Testis (tissue), 3 donors: ENCODE data around the gene LTBP1. TPM values are rescaled to one million over a fixed set of nuclear protein-coding genes. Genes with fewer than 3 reads are reported as not detected.
"Not testable (repeated sequence)": the region's sequence is repeated elsewhere in the genome, so short reads cannot be mapped to it uniquely, and the experiment has no call there.

Experiments
- DNase-seq: peaks from one replicate; pipeline ENCODE4 v3.0.0-alpha.2; 2019
- H3K27ac ChIP-seq, 2 donors: fragments of 200-600 bp; sonication (generic); one replicate each; pipeline ENCODE4 v1.5.1; 2019
- H3K27me3 ChIP-seq: fragments of 200-600 bp; sonication (generic); one replicate; pipeline ENCODE4 v1.5.1; 2019
- H3K36me3 ChIP-seq: fragments of 200-600 bp; sonication (generic); one replicate; pipeline ENCODE4 v1.5.1; 2017; ENCODE audit warnings: low read depth; ENCODE audit errors: missing control alignments
- H3K4me1 ChIP-seq: fragments of 200-600 bp; sonication (generic); one replicate; pipeline ENCODE4 v1.5.1; 2019
- H3K4me3 ChIP-seq, 2 donors: fragments of 200-600 bp; sonication (generic); one replicate each; pipeline ENCODE4 v1.5.1; 2017 to 2019
- H3K9me3 ChIP-seq: fragments of 200-600 bp; sonication (generic); one replicate; pipeline ENCODE4 v1.5.1; 2017
- CTCF ChIP-seq, 3 experiments: fragments of 450-650 bp in 2 of 3; fragments of 200-600 bp in 1 of 3; sonication (generic) in 1 of 3; IDR thresholded peaks; one replicate each; pipeline ENCODE4 v1.5.1; 2016 to 2019; ENCODE audit warnings: antibody characterized with exemption in 3 of 3, mild to moderate bottlenecking in 2 of 3, moderate library complexity in 1 of 3
- POLR2A ChIP-seq: fragments of 450-650 bp; IDR thresholded peaks from one replicate; pipeline ENCODE4 v1.6.1; 2017; ENCODE audit warnings: antibody characterized with exemption, mild to moderate bottlenecking, moderate library complexity
- WGBS, 2 donors: methylation state at CpG; one replicate each; pipeline ENCODE4 v1.1.5; 2018; 5-methylcytosine and 5-hydroxymethylcytosine counted together
- intact Hi-C: fragments of 100-400 bp; cut with DNase I; formaldehyde crosslinking; loops from one replicate; pipeline ENCODE4 v1.15.1; 2023; ENCODE audit warnings: low total_unique reads
- polyA plus RNA-seq: library from polyadenylated mRNA; stranded (reverse); fragments of 350-450 nt; fragmentation: Illumina TruSeq; extraction: RNeasy Lipid Tissue Mini Kit (QIAGEN cat#74804); gene quantifications from one replicate; pipeline ENCODE4 v1.2.3, GENCODE V29; 2014; ENCODE audit warnings: low read depth, low replicate concordance; ENCODE audit not compliant: insufficient read depth
- total RNA-seq, 2 donors: library from RNA; depleted of rRNA; stranded (reverse); fragments of >200 nt; gene quantifications; one replicate each; pipeline ENCODE4 v1.2.3, GENCODE V29; 2016

Gene LTBP1
- total and polyA plus RNA-seq, 3 donors from 2014 or later: 39.6 to 51.5 (median 44.0) TPM

DNA sequence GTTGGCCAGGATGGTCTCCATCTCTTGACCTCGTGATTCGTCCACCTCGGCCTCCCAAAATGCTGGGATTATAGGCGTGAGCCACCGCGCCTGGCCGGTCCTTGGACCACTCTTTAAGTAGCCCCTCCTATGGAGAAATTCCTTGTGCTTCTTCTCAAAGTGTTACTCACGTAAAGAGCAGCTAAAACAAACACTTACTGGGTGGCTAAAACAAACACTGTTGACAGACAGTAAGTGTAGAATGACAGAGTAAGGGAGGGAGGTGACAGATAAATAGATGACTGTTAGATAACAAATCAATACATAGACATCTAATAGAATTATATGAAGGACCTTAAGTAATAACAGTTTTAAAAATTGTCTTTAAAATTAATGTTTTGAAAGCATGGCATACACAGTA is 488.8 kb downstream of the LTBP1 start:
- no peak overlapping the region for H3K27ac ChIP-seq
- TF ChIP-seq CTCF (IDR thresholded peaks at IDR 0.05) (no peak), POLR2A (no peak)
- no peaks in the 10 kb centered on the region for H3K36me3 ChIP-seq
- WGBS, 2 donors: 92% methylated on average over 8 of the region's 8 CpGs
- no peaks in the 10 kb centered on the region for H3K27me3 ChIP-seq
- no peak for DNase-seq
- intact Hi-C loops: no loop called here
- H3K4me1 ChIP-seq: no peaks in the 10 kb centered on the region
- no peaks in the 10 kb centered on the region for H3K9me3 ChIP-seq
- no peak overlapping the region for H3K4me3 ChIP-seq

GRCh38 chr2:33436083-33436482 is 489.3 kb downstream of the LTBP1 start:
- Histone ChIP-seq H3K9me3 (no peaks in the 10 kb centered on the region), H3K4me1 (no peaks in the 10 kb centered on the region), H3K27ac (no peak overlapping the region), H3K36me3 (no peaks in the 10 kb centered on the region), H3K4me3 (no peak overlapping the region), H3K27me3 (no peaks in the 10 kb centered on the region)
- 39 to 50% methylated on average over 1 of the region's 1 CpG for WGBS, 2 donors
- no peak for DNase-seq
- intact Hi-C loops: no loop called here
- no peak for TF ChIP-seq CTCF (IDR thresholded peaks at IDR 0.05)
- TF ChIP-seq POLR2A: no peak

GRCh38 chr2:33437297-33437696 is 490.5 kb downstream of the LTBP1 start:
- no peaks in the 10 kb centered on the region for H3K36me3 ChIP-seq
- H3K4me3 ChIP-seq: no peak overlapping the region
- H3K4me1 ChIP-seq: no peaks in the 10 kb centered on the region
- H3K27me3 ChIP-seq: no peaks in the 10 kb centered on the region
- no peak for DNase-seq
- no peak overlapping the region for H3K27ac ChIP-seq
- H3K9me3 ChIP-seq: no peaks in the 10 kb centered on the region
- WGBS, 2 donors: 40 to 61% methylated on average over 4 of the region's 4 CpGs
- no peak for TF ChIP-seq POLR2A
- TF ChIP-seq CTCF (IDR thresholded peaks at IDR 0.05): no peak
- intact Hi-C loops: no loop called here

GRCh38 chr2:33437815-33438214 is 491.1 kb downstream of the LTBP1 start:
- no peaks in the 10 kb centered on the region for H3K9me3 ChIP-seq
- H3K36me3 ChIP-seq: no peaks in the 10 kb centered on the region
- TF ChIP-seq CTCF (IDR thresholded peaks at IDR 0.05) (no peak), POLR2A (no peak)
- 69 to 73% methylated on average over 2 of the region's 2 CpGs for WGBS, 2 donors
- no peak for DNase-seq
- intact Hi-C loops: no loop called here
- H3K27ac ChIP-seq: no peak overlapping the region
- no peaks in the 10 kb centered on the region for H3K27me3 ChIP-seq
- H3K4me3 ChIP-seq: no peak overlapping the region
- no peaks in the 10 kb centered on the region for H3K4me1 ChIP-seq

- intact Hi-C loops: no loop called here
- Histone ChIP-seq H3K36me3 (no peaks in the 10 kb centered on the region), H3K4me3 (no peak overlapping the region), H3K27ac (no peak overlapping the region), H3K9me3 (no peaks in the 10 kb centered on the region), H3K27me3 (no peaks in the 10 kb centered on the region), H3K4me1 (no peaks in the 10 kb centered on the region)
- TF ChIP-seq CTCF (IDR thresholded peaks at IDR 0.05): peak; percentile 17 to 36 (median 30)
- TF ChIP-seq POLR2A: no peak
- 45 to 57% methylated on average over 3 of the region's 3 CpGs for WGBS, 2 donors
- DNase-seq: peak; percentile 71
These were observed 494.6 kb downstream of the LTBP1 start for GRCh38 chr2:33441235-33441810.

- H3K9me3 ChIP-seq, intact Hi-C loops, DNase-seq, H3K4me1 ChIP-seq, H3K36me3 ChIP-seq, H3K4me3 ChIP-seq, H3K27ac ChIP-seq, H3K27me3 ChIP-seq: not testable (repeated sequence)
- 92 to 99% methylated on average over 9 of the region's 9 CpGs for WGBS, 2 donors
These were observed 495.3 kb downstream of the LTBP1 start for GRCh38 chr2:33442052-33442451.
